Measurements from ENCODE around the gene CRTAC1. TPM values are rescaled to one million over a fixed set of nuclear protein-coding genes. Genes with fewer than 3 reads are reported as not detected.

The CRTAC1 gene
- total and polyA plus RNA-seq, 2 experiments from 2014 or later: 0.47 to 1.2 TPM

DNA sequence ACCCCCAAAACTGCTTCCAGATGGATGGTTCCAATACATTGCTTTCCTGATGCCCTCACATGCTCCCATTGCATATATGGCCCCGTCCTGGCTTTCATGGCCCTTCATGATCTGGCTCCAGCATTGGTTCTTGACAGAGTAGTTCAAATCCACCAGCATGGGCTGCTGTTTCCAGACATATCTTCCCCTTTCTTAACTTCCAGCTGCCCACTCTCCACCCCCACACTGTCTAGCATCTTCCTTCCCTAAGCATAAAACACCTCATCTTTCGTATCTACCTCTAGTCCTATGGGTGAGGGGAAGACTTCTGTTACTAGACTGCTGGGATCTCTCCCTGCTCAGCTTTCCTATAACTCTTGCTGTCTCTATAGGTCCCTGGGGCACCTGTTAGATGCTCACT is 194.0 kb downstream of the CRTAC1 start:
- H3K9me3 Mint-ChIP-seq: peaks cover 9% of the 10 kb centered on the region; the same call in 2 of the 3 replicates
- no peaks in the 10 kb centered on the region; the same call in 2 of the 3 replicates for H3K36me3 Mint-ChIP-seq (ENCODE audit: low read depth)
- Histone ChIP-seq H3K27ac (ENCODE audit: low read depth) (no peak overlapping the region), H3K36me3 (ENCODE audit: insufficient read depth) (no peaks in the 10 kb centered on the region), H3K4me1 (ENCODE audit: insufficient read depth) (no peaks in the 10 kb centered on the region), H2AFZ (no peak overlapping the region), H3K4me2 (no peak overlapping the region), H3K9me2 (ENCODE audit: insufficient read depth) (0 out of 2 replicates have a peak, but pooled peaks cover 4% of the 10 kb centered on the region), H3K27me3 (ENCODE audit: insufficient read depth) (no peaks in the 10 kb centered on the region), H3K79me2 (replicated peaks; ENCODE audit: insufficient read depth) (no peaks in the 10 kb centered on the region), H4K20me1 (replicated peaks; ENCODE audit: insufficient read depth) (no peaks in the 10 kb centered on the region), H3F3A (replicated peaks; ENCODE audit: low read depth) (no peaks in the 10 kb centered on the region), H3K4me3 (no peak overlapping the region)
- H3K27me3 Mint-ChIP-seq (ENCODE audit: insufficient read depth, low read depth, poor library complexity): peaks cover 3% of the 10 kb centered on the region
- no peaks in the 10 kb centered on the region for H3K4me1 Mint-ChIP-seq
- H3K4me3 Mint-ChIP-seq: no peak overlapping the region
- TF ChIP-seq JUNB (IDR thresholded peaks at IDR 0.05; ENCODE audit: unreplicated experiment): no peak
- TF ChIP-seq EZH2phosphoT487 (IDR thresholded peaks at IDR 0.05; ENCODE audit: unreplicated experiment): no peak
- TF ChIP-seq STAT1 (IDR thresholded peaks at IDR 0.05; ENCODE audit: unreplicated experiment): no peak
- TF ChIP-seq, protein P1, sequence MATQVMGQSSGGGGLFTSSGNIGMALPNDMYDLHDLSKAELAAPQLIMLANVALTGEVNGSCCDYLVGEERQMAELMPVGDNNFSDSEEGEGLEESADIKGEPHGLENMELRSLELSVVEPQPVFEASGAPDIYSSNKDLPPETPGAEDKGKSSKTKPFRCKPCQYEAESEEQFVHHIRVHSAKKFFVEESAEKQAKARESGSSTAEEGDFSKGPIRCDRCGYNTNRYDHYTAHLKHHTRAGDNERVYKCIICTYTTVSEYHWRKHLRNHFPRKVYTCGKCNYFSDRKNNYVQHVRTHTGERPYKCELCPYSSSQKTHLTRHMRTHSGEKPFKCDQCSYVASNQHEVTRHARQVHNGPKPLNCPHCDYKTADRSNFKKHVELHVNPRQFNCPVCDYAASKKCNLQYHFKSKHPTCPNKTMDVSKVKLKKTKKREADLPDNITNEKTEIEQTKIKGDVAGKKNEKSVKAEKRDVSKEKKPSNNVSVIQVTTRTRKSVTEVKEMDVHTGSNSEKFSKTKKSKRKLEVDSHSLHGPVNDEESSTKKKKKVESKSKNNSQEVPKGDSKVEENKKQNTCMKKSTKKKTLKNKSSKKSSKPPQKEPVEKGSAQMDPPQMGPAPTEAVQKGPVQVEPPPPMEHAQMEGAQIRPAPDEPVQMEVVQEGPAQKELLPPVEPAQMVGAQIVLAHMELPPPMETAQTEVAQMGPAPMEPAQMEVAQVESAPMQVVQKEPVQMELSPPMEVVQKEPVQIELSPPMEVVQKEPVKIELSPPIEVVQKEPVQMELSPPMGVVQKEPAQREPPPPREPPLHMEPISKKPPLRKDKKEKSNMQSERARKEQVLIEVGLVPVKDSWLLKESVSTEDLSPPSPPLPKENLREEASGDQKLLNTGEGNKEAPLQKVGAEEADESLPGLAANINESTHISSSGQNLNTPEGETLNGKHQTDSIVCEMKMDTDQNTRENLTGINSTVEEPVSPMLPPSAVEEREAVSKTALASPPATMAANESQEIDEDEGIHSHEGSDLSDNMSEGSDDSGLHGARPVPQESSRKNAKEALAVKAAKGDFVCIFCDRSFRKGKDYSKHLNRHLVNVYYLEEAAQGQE (IDR thresholded peaks at IDR 0.05; ENCODE audit: unreplicated experiment): no peak
- TF ChIP-seq ZNF114 (CRISPR knock-in tag; IDR thresholded peaks at IDR 0.05): no peak
- no peak for TF ChIP-seq NANOG (IDR thresholded peaks at IDR 0.05; ENCODE audit: borderline replicate concordance)
- no peak for TF ChIP-seq ZNF331 (CRISPR knock-in tag; IDR thresholded peaks at IDR 0.05; ENCODE audit: low read depth)
- TF ChIP-seq, protein P2, sequence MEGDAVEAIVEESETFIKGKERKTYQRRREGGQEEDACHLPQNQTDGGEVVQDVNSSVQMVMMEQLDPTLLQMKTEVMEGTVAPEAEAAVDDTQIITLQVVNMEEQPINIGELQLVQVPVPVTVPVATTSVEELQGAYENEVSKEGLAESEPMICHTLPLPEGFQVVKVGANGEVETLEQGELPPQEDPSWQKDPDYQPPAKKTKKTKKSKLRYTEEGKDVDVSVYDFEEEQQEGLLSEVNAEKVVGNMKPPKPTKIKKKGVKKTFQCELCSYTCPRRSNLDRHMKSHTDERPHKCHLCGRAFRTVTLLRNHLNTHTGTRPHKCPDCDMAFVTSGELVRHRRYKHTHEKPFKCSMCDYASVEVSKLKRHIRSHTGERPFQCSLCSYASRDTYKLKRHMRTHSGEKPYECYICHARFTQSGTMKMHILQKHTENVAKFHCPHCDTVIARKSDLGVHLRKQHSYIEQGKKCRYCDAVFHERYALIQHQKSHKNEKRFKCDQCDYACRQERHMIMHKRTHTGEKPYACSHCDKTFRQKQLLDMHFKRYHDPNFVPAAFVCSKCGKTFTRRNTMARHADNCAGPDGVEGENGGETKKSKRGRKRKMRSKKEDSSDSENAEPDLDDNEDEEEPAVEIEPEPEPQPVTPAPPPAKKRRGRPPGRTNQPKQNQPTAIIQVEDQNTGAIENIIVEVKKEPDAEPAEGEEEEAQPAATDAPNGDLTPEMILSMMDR (conservative IDR thresholded peaks at IDR 0.05; ENCODE audit: low read depth in 2 of 2): no peak
- no peak for TF ChIP-seq EZH2 (IDR thresholded peaks at IDR 0.05; ENCODE audit: low read depth, unreplicated experiment)
- no peak for TF ChIP-seq CREB1 (CRISPR knock-in tag; IDR thresholded peaks at IDR 0.05; ENCODE audit: low read depth)
- TF ChIP-seq, protein P3, sequence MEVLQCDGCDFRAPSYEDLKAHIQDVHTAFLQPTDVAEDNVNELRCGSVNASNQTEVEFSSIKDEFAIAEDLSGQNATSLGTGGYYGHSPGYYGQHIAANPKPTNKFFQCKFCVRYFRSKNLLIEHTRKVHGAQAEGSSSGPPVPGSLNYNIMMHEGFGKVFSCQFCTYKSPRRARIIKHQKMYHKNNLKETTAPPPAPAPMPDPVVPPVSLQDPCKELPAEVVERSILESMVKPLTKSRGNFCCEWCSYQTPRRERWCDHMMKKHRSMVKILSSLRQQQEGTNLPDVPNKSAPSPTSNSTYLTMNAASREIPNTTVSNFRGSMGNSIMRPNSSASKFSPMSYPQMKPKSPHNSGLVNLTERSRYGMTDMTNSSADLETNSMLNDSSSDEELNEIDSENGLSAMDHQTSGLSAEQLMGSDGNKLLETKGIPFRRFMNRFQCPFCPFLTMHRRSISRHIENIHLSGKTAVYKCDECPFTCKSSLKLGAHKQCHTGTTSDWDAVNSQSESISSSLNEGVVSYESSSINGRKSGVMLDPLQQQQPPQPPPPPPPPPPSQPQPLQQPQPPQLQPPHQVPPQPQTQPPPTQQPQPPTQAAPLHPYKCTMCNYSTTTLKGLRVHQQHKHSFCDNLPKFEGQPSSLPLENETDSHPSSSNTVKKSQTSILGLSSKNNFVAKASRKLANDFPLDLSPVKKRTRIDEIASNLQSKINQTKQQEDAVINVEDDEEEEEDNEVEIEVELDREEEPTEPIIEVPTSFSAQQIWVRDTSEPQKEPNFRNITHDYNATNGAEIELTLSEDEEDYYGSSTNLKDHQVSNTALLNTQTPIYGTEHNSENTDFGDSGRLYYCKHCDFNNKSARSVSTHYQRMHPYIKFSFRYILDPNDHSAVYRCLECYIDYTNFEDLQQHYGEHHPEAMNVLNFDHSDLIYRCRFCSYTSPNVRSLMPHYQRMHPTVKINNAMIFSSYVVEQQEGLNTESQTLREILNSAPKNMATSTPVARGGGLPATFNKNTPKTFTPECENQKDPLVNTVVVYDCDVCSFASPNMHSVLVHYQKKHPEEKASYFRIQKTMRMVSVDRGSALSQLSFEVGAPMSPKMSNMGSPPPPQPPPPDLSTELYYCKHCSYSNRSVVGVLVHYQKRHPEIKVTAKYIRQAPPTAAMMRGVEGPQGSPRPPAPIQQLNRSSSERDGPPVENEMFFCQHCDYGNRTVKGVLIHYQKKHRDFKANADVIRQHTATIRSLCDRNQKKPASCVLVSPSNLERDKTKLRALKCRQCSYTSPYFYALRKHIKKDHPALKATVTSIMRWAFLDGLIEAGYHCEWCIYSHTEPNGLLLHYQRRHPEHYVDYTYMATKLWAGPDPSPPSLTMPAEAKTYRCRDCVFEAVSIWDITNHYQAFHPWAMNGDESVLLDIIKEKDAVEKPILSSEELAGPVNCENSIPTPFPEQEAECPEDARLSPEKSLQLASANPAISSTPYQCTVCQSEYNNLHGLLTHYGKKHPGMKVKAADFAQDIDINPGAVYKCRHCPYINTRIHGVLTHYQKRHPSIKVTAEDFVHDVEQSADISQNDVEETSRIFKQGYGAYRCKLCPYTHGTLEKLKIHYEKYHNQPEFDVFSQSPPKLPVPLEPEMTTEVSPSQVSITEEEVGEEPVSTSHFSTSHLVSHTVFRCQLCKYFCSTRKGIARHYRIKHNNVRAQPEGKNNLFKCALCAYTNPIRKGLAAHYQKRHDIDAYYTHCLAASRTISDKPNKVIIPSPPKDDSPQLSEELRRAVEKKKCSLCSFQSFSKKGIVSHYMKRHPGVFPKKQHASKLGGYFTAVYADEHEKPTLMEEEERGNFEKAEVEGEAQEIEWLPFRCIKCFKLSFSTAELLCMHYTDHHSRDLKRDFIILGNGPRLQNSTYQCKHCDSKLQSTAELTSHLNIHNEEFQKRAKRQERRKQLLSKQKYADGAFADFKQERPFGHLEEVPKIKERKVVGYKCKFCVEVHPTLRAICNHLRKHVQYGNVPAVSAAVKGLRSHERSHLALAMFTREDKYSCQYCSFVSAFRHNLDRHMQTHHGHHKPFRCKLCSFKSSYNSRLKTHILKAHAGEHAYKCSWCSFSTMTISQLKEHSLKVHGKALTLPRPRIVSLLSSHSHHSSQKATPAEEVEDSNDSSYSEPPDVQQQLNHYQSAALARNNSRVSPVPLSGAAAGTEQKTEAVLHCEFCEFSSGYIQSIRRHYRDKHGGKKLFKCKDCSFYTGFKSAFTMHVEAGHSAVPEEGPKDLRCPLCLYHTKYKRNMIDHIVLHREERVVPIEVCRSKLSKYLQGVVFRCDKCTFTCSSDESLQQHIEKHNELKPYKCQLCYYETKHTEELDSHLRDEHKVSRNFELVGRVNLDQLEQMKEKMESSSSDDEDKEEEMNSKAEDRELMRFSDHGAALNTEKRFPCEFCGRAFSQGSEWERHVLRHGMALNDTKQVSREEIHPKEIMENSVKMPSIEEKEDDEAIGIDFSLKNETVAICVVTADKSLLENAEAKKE (CRISPR knock-in tag; IDR thresholded peaks at IDR 0.05): no peak
- no peak for TF ChIP-seq POLR2AphosphoS5 (IDR thresholded peaks at IDR 0.05; ENCODE audit: low read depth)
- TF ChIP-seq, protein P4, sequence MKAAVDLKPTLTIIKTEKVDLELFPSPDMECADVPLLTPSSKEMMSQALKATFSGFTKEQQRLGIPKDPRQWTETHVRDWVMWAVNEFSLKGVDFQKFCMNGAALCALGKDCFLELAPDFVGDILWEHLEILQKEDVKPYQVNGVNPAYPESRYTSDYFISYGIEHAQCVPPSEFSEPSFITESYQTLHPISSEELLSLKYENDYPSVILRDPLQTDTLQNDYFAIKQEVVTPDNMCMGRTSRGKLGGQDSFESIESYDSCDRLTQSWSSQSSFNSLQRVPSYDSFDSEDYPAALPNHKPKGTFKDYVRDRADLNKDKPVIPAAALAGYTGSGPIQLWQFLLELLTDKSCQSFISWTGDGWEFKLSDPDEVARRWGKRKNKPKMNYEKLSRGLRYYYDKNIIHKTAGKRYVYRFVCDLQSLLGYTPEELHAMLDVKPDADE (IDR thresholded peaks at IDR 0.05): no peak
- H3K27ac Mint-ChIP-seq: no peak overlapping the region
- DNase-seq (ENCODE audit: low spot score): no peak
- ATAC-seq: no peak

Data from GM23338 (cell line).